Measurements from ENCODE around the gene PRADC1. TPM values are rescaled to one million over a fixed set of nuclear protein-coding genes. Genes with fewer than 3 reads are reported as not detected.

PRADC1 gene
- polyA plus RNA-seq, 4 donors: 11.9 to 113 (median 46.4) TPM

DNA sequence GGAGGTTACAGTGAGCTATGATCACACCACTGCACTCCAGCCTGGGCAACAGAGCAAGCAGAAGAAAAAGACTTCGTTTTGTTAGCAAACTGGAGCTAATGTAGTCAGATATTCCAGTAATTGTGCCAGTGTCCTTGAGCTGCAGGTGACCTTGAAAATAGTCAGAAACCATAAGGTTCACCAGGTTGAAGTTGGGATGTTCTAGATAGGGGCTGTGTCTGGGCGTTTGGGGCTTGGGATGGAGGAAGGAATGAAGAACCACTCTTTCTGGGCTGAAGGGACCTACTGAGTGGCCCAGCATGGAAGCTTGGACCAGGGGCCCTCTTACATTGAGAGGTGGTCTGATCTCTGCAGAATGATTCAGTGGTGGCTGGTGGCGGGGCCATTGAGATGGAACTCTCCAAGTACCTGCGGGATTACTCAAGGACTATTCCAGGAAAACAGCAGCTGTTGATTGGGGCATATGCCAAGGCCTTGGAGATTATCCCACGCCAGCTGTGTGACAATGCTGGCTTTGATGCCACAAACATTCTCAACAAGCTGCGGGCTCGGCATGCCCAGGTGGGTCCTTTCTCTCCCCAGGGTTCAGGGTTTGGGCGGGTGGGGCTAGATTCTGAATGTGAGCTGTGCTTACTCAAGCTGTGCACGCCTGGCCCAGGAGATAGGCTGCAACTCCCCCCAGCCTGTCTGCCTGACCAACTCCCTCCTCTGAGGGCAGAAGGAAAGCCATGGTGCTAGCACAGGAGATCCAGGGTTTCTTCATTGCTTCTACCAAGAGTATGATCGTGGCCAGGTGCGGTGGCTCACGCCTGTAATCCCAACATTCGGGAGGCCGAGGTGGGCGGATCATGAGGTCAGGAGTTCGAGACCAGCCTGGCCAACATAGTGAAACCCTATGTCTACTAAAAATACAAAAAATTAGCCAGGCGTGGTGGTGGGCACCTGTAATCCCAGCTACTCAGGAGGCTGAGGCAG, 18.1 kb upstream of the PRADC1 start:
- 78 to 91% (median 81%) methylated on average over 17 of the region's 17 CpGs for WGBS, 3 donors
- FAIRE-seq: no peak

GRCh38 chr2:73249636-73250035, 16.6 kb upstream of the PRADC1 start:
- Histone ChIP-seq H3K36me3 (ENCODE audit: control insufficient read depth in 3 of 3, insufficient read depth in 2 of 3, low read depth in 1 of 3, low read length in 3 of 3) (peaks cover 35 to 67% (median 38%) of the 10 kb centered on the region in 3 donors), H3K27me3 (ENCODE audit: control insufficient read depth in 3 of 3, insufficient read depth in 3 of 3, low read length in 3 of 3) (no peaks in the 10 kb centered on the region), H3K4me3 (ENCODE audit: low read depth in 1 of 3, low read length in 3 of 3) (no peak overlapping the region), H3K4me1 (ENCODE audit: control insufficient read depth in 3 of 3, insufficient read depth in 2 of 3, low read depth in 1 of 3, low read length in 2 of 3) (no peaks in the 10 kb centered on the region), H3K9me3 (ENCODE audit: control insufficient read depth in 2 of 2, insufficient read depth in 1 of 2, low read depth in 1 of 2, low read length in 1 of 2) (no peaks in the 10 kb centered on the region), H3K27ac (ENCODE audit: low read depth in 1 of 3, low read length in 2 of 3) (no peak overlapping the region)
- FAIRE-seq (no peak), DNase-seq (no peak)
- WGBS, 3 donors: 88 to 92% (median 91%) methylated on average over 9 of the region's 9 CpGs

More for the DNA sequence above, 18.1 kb upstream of the PRADC1 start:
- Histone ChIP-seq H3K36me3 (ENCODE audit: control insufficient read depth in 3 of 3, insufficient read depth in 2 of 3, low read depth in 1 of 3, low read length in 3 of 3) (peaks cover 31 to 81% (median 32%) of the 10 kb centered on the region in 3 donors), H3K9me3 (ENCODE audit: control insufficient read depth in 2 of 2, insufficient read depth in 1 of 2, low read depth in 1 of 2, low read length in 1 of 2) (no peaks in the 10 kb centered on the region), H3K4me3 (ENCODE audit: low read depth in 1 of 3, low read length in 3 of 3) (no peak overlapping the region), H3K27ac (ENCODE audit: low read depth in 1 of 3, low read length in 2 of 3) (no peak overlapping the region), H3K4me1 (ENCODE audit: control insufficient read depth in 3 of 3, insufficient read depth in 2 of 3, low read depth in 1 of 3, low read length in 2 of 3) (no peaks in the 10 kb centered on the region), H3K27me3 (ENCODE audit: control insufficient read depth in 3 of 3, insufficient read depth in 3 of 3, low read length in 3 of 3) (no peaks in the 10 kb centered on the region)
- no peak for DNase-seq

DNA sequence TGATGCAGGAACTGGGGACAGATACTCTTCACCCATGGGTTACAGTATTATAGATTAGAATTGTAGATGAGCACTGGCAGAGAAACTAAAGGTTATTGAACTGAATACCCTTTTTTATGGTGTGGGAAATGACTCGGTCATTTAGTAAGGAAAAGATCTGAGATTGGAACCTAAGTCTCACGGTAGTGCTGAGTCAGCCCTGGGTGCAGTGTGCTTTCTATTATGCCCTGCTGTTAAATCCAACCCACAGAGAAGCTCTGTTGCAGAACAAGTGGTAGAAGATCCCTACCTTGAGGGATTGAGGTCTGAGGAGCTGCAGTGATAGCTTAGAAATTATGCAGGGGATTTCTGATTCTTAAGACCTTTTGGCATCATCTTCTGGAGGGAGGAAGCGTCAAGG, 13.8 kb upstream of the PRADC1 start:
- Histone ChIP-seq H3K4me3 (ENCODE audit: low read depth in 1 of 3, low read length in 3 of 3) (no peak overlapping the region), H3K9me3 (ENCODE audit: control insufficient read depth in 2 of 2, insufficient read depth in 1 of 2, low read depth in 1 of 2, low read length in 1 of 2) (no peaks in the 10 kb centered on the region), H3K4me1 (ENCODE audit: control insufficient read depth in 3 of 3, insufficient read depth in 2 of 3, low read depth in 1 of 3, low read length in 2 of 3) (no peaks in the 10 kb centered on the region), H3K27me3 (ENCODE audit: control insufficient read depth in 3 of 3, insufficient read depth in 3 of 3, low read length in 3 of 3) (no peaks in the 10 kb centered on the region), H3K36me3 (ENCODE audit: control insufficient read depth in 3 of 3, insufficient read depth in 2 of 3, low read depth in 1 of 3, low read length in 3 of 3) (peaks cover 34 to 57% (median 42%) of the 10 kb centered on the region in 3 donors), H3K27ac (ENCODE audit: low read depth in 1 of 3, low read length in 2 of 3) (no peak overlapping the region)
- DNase-seq (no peak), FAIRE-seq (no peak)
- WGBS, 3 donors: 54 to 79% (median 74%) methylated on average over 3 of the region's 3 CpGs

GRCh38 chr2:73244580-73244979, 11.5 kb upstream of the PRADC1 start:
- no peaks in the 10 kb centered on the region for H3K4me1 ChIP-seq (ENCODE audit: control insufficient read depth in 3 of 3, insufficient read depth in 2 of 3, low read depth in 1 of 3, low read length in 2 of 3)
- 79 to 90% (median 85%) methylated on average over 3 of the region's 3 CpGs for WGBS, 3 donors
- H3K36me3 ChIP-seq (ENCODE audit: control insufficient read depth in 3 of 3, insufficient read depth in 2 of 3, low read depth in 1 of 3, low read length in 3 of 3): peaks cover 27 to 42% (median 41%) of the 10 kb centered on the region in 3 donors
- no peaks in the 10 kb centered on the region for H3K27me3 ChIP-seq (ENCODE audit: control insufficient read depth in 3 of 3, insufficient read depth in 3 of 3, low read length in 3 of 3)
- no peak overlapping the region for H3K27ac ChIP-seq (ENCODE audit: low read depth in 1 of 3, low read length in 2 of 3)
- DNase-seq (no peak), FAIRE-seq (no peak)
- H3K9me3 ChIP-seq (ENCODE audit: control insufficient read depth in 2 of 2, insufficient read depth in 1 of 2, low read depth in 1 of 2, low read length in 1 of 2): no peaks in the 10 kb centered on the region
- no peak overlapping the region for H3K4me3 ChIP-seq (ENCODE audit: low read depth in 1 of 3, low read length in 3 of 3)

DNA sequence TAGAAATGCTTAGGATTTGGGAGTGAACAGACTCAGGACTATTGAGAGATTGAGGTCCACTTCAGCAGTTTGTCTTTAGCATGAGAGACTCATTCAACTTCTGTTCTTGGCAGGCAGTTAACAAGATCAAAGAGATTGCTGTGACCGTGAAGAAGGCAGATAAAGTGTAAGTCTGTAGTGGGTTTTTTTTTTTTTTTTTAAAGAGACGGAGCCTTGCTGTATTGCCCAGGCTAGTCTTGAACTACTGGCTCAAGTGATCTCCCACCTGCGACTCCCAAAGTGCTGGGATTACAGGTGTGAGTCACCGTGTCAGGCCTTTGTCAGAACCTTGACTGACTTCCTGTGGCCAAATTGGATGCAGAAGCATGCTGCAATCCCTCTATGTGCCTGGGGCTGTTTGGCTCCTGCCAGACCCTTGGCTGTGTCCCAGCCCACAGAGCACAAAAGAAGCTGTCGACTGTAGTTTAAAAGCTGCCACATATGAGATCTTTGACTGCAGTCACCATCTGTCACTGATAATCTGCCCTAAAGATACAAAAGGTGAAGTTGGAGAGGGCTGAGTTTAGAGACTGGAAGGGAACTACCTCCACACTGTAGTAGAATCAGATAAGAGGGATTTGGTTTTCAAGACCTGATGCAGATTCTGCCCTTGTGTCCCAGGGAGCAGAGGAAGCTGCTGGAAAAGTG, 11.0 kb upstream of the PRADC1 start:
- Histone ChIP-seq H3K4me1 (ENCODE audit: control insufficient read depth in 3 of 3, insufficient read depth in 2 of 3, low read depth in 1 of 3, low read length in 2 of 3) (no peaks in the 10 kb centered on the region), H3K4me3 (ENCODE audit: low read depth in 1 of 3, low read length in 3 of 3) (no peak overlapping the region), H3K9me3 (ENCODE audit: control insufficient read depth in 2 of 2, insufficient read depth in 1 of 2, low read depth in 1 of 2, low read length in 1 of 2) (no peaks in the 10 kb centered on the region), H3K27me3 (ENCODE audit: control insufficient read depth in 3 of 3, insufficient read depth in 3 of 3, low read length in 3 of 3) (no peaks in the 10 kb centered on the region), H3K27ac (ENCODE audit: low read depth in 1 of 3, low read length in 2 of 3) (no peak overlapping the region), H3K36me3 (ENCODE audit: control insufficient read depth in 3 of 3, insufficient read depth in 2 of 3, low read depth in 1 of 3, low read length in 3 of 3) (peaks cover 30 to 44% (median 40%) of the 10 kb centered on the region in 3 donors)
- DNase-seq (no peak), FAIRE-seq (no peak)
- WGBS, 3 donors: 40 to 61% (median 44%) methylated on average over 5 of the region's 5 CpGs

DNA sequence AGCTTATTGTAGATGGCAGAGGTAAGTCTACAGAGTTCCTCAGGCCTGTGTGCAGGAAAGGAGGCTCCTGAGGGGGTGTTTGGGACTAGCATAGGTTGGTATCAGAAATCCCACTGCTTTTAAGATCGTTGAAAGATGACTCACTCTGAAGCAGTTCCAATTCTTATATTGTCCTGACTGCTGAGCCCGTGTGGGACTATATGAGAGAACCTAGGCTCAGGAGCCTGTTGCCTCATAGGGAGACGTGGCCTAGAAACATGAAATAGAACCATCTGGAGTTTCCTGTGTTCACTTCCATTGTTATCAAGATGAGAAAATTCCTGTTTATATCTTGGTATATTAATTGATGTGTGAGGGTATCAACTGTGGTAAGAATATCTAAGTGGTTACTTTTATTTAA, 6.7 kb upstream of the PRADC1 start:
- peaks cover 11 to 26% (median 22%) of the 10 kb centered on the region in 3 donors for H3K36me3 ChIP-seq (ENCODE audit: control insufficient read depth in 3 of 3, insufficient read depth in 2 of 3, low read depth in 1 of 3, low read length in 3 of 3)
- no peak overlapping the region for H3K4me3 ChIP-seq (ENCODE audit: low read depth in 1 of 3, low read length in 3 of 3)
- DNase-seq (no peak), FAIRE-seq (no peak)
- peaks cover 2 to 3% (median 2%) of the 10 kb centered on the region in 3 donors for H3K4me1 ChIP-seq (ENCODE audit: control insufficient read depth in 3 of 3, insufficient read depth in 2 of 3, low read depth in 1 of 3, low read length in 2 of 3)
- WGBS, 3 donors: 45 to 54% (median 54%) methylated on average over 3 of the region's 3 CpGs
- H3K27ac ChIP-seq (ENCODE audit: low read depth in 1 of 3, low read length in 2 of 3): no peak overlapping the region
- H3K27me3 ChIP-seq (ENCODE audit: control insufficient read depth in 3 of 3, insufficient read depth in 3 of 3, low read length in 3 of 3): no peaks in the 10 kb centered on the region
- no peaks in the 10 kb centered on the region for H3K9me3 ChIP-seq (ENCODE audit: control insufficient read depth in 2 of 2, insufficient read depth in 1 of 2, low read depth in 1 of 2, low read length in 1 of 2)

DNA sequence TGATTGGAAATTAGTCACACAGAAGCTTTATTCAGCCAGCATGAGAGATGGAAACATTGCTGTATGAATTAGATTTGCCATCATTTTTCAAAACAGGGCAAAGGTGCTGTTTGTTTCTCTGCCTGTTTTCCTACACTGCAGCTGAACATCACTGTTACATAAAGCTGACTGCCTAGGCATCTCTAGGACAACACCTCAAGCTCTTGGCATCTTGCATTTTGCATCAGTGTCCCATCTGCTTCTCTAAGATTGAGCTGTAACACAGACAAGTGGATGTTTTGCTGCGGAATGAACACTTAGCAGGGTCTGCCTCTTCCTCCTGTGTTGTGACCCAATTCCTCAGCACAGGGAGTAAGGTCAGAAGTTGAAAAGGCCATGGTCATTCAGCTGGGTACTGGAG, 5.9 kb upstream of the PRADC1 start:
- Histone ChIP-seq H3K27me3 (ENCODE audit: control insufficient read depth in 3 of 3, insufficient read depth in 3 of 3, low read length in 3 of 3) (no peaks in the 10 kb centered on the region), H3K36me3 (ENCODE audit: control insufficient read depth in 3 of 3, insufficient read depth in 2 of 3, low read depth in 1 of 3, low read length in 3 of 3) (peaks cover 8 to 20% (median 15%) of the 10 kb centered on the region in 3 donors), H3K9me3 (ENCODE audit: control insufficient read depth in 2 of 2, insufficient read depth in 1 of 2, low read depth in 1 of 2, low read length in 1 of 2) (no peaks in the 10 kb centered on the region), H3K4me1 (ENCODE audit: control insufficient read depth in 3 of 3, insufficient read depth in 2 of 3, low read depth in 1 of 3, low read length in 2 of 3) (peaks cover 2 to 3% (median 2%) of the 10 kb centered on the region in 3 donors), H3K4me3 (ENCODE audit: low read depth in 1 of 3, low read length in 3 of 3) (no peak overlapping the region), H3K27ac (ENCODE audit: low read depth in 1 of 3, low read length in 2 of 3) (no peak overlapping the region)
- DNase-seq: no peak
- FAIRE-seq: no peak
- WGBS, 3 donors: 87 to 91% (median 88%) methylated on average over 1 of the region's 1 CpG

- Histone ChIP-seq H3K27me3 (ENCODE audit: control insufficient read depth in 3 of 3, insufficient read depth in 3 of 3, low read length in 3 of 3) (no peaks in the 10 kb centered on the region), H3K9me3 (ENCODE audit: control insufficient read depth in 2 of 2, insufficient read depth in 1 of 2, low read depth in 1 of 2, low read length in 1 of 2) (no peaks in the 10 kb centered on the region), H3K36me3 (ENCODE audit: control insufficient read depth in 3 of 3, insufficient read depth in 2 of 3, low read depth in 1 of 3, low read length in 3 of 3) (peaks cover 8 to 18% (median 13%) of the 10 kb centered on the region in 3 donors), H3K27ac (ENCODE audit: low read depth in 1 of 3, low read length in 2 of 3) (no peak overlapping the region), H3K4me3 (ENCODE audit: low read depth in 1 of 3, low read length in 3 of 3) (no peak overlapping the region), H3K4me1 (ENCODE audit: control insufficient read depth in 3 of 3, insufficient read depth in 2 of 3, low read depth in 1 of 3, low read length in 2 of 3) (peaks cover 2 to 3% (median 2%) of the 10 kb centered on the region in 3 donors)
- WGBS, 3 donors: 79 to 87% (median 82%) methylated on average over 3 of the region's 3 CpGs
- FAIRE-seq (no peak), DNase-seq (no peak)
Observed at GRCh38 chr2:73238149-73238548, 5.1 kb upstream of the PRADC1 start.
